ENCODE results near the gene ZNF341.

ZNF341 gene

GRCh38 chr20:33773412-33774089 is 41.8 kb downstream of the ZNF341 start:
- H3K27me3 ChIP-seq (ENCODE audit: control insufficient read depth in 3 of 3, insufficient read depth in 3 of 3, low read depth in 1 of 3, low read length in 3 of 3): no peaks in the 10 kb centered on the region
- no peak overlapping the region for H3K4me3 ChIP-seq (ENCODE audit: low read length in 2 of 2)
- H2BK120ac ChIP-seq (ENCODE audit: low read depth, low read length): no peak overlapping the region
- H3K36me3 ChIP-seq (replicated peaks in 1 of 2; ENCODE audit: control insufficient read depth in 2 of 2, insufficient read depth in 2 of 2, low read length in 2 of 2): no peaks in the 10 kb centered on the region
- H3K18ac ChIP-seq (ENCODE audit: low read length): no peak overlapping the region
- H3K9me3 ChIP-seq (replicated peaks in 1 of 2; ENCODE audit: control insufficient read depth in 2 of 2, insufficient read depth in 1 of 2, low read depth in 1 of 2, low read length in 2 of 2): no peaks in the 10 kb centered on the region
- H4K8ac ChIP-seq (ENCODE audit: low read depth, low read length): no peak overlapping the region
- no peak overlapping the region for H2BK5ac ChIP-seq (ENCODE audit: low read length)
- H2BK15ac ChIP-seq (ENCODE audit: low read length): no peak overlapping the region
- H4K91ac ChIP-seq (ENCODE audit: low read depth, low read length, poor library complexity): no peak overlapping the region
- H3K9ac ChIP-seq (ENCODE audit: low read depth, low read length, poor library complexity): no peak overlapping the region
- H3K4me2 ChIP-seq (ENCODE audit: insufficient read depth, low read length, poor library complexity, severe bottlenecking): no peak overlapping the region
- no peak for DNase-seq (ENCODE audit: low spot score)
- H3K14ac ChIP-seq (ENCODE audit: low read length): no peak overlapping the region
- H2AK5ac ChIP-seq (ENCODE audit: low read depth, low read length): no peak overlapping the region
- whole genome bisulfite sequencing, 2 donors (ENCODE audit: extremely low coverage in 2 of 2, insufficient read length in 2 of 2, insufficient replicate concordance in 1 of 2): no CpG with 5 or more reads among the region's 2 CpGs
- H3K79me1 ChIP-seq (ENCODE audit: low read depth, low read length): no peaks in the 10 kb centered on the region
- no peak overlapping the region for H3K23ac ChIP-seq (ENCODE audit: low read depth, low read length, poor library complexity)
- no peak overlapping the region for H3K4ac ChIP-seq (ENCODE audit: low read length)
- H3K4me1 ChIP-seq (ENCODE audit: control insufficient read depth in 2 of 2, insufficient read depth in 1 of 2, low read depth in 1 of 2, low read length in 2 of 2): no peaks in the 10 kb centered on the region
- no peak overlapping the region for H2AFZ ChIP-seq (ENCODE audit: low read length)
- no peak overlapping the region for H2BK12ac ChIP-seq (ENCODE audit: low read length)
- H3K27ac ChIP-seq (replicated peaks; ENCODE audit: low read length): no peak overlapping the region

- Histone ChIP-seq H3K36me3 (replicated peaks in 1 of 2; ENCODE audit: control insufficient read depth in 2 of 2, insufficient read depth in 2 of 2, low read length in 2 of 2) (no peaks in the 10 kb centered on the region), H2BK12ac (ENCODE audit: low read length) (no peak overlapping the region), H2AK5ac (ENCODE audit: low read depth, low read length) (no peak overlapping the region), H3K9ac (ENCODE audit: low read depth, low read length, poor library complexity) (no peak overlapping the region), H3K18ac (ENCODE audit: low read length) (no peak overlapping the region), H3K4me1 (ENCODE audit: control insufficient read depth in 2 of 2, insufficient read depth in 1 of 2, low read depth in 1 of 2, low read length in 2 of 2) (no peaks in the 10 kb centered on the region), H4K91ac (ENCODE audit: low read depth, low read length, poor library complexity) (no peak overlapping the region), H3K27me3 (ENCODE audit: control insufficient read depth in 3 of 3, insufficient read depth in 3 of 3, low read depth in 1 of 3, low read length in 3 of 3) (no peaks in the 10 kb centered on the region), H2AFZ (ENCODE audit: low read length) (no peak overlapping the region), H3K27ac (replicated peaks; ENCODE audit: low read length) (no peak overlapping the region), H2BK5ac (ENCODE audit: low read length) (no peak overlapping the region), H3K4me2 (ENCODE audit: insufficient read depth, low read length, poor library complexity, severe bottlenecking) (no peak overlapping the region), H3K4ac (ENCODE audit: low read length) (no peak overlapping the region), H3K9me3 (replicated peaks in 1 of 2; ENCODE audit: control insufficient read depth in 2 of 2, insufficient read depth in 1 of 2, low read depth in 1 of 2, low read length in 2 of 2) (peaks cover 0 to 2% of the 10 kb centered on the region in 2 donors), H2BK120ac (ENCODE audit: low read depth, low read length) (no peak overlapping the region), H3K14ac (ENCODE audit: low read length) (no peak overlapping the region), H2BK15ac (ENCODE audit: low read length) (no peak overlapping the region), H3K23ac (ENCODE audit: low read depth, low read length, poor library complexity) (no peak overlapping the region), H4K8ac (ENCODE audit: low read depth, low read length) (no peak overlapping the region), H3K4me3 (ENCODE audit: low read length in 2 of 2) (no peak overlapping the region), H3K79me1 (ENCODE audit: low read depth, low read length) (no peaks in the 10 kb centered on the region)
- no CpG with 5 or more reads among the region's 2 CpGs for WGBS, 2 donors (ENCODE audit: extremely low coverage in 2 of 2, insufficient read length in 2 of 2, insufficient replicate concordance in 1 of 2)
- DNase-seq (ENCODE audit: low spot score): no peak
Observed at GRCh38 chr20:33777816-33778215, 46.0 kb downstream of the ZNF341 start.

GRCh38 chr20:33781133-33781532 is 49.3 kb downstream of the ZNF341 start:
- no peak for DNase-seq (ENCODE audit: low spot score)
- Histone ChIP-seq H3K4me2 (ENCODE audit: insufficient read depth, low read length, poor library complexity, severe bottlenecking) (no peak overlapping the region), H3K14ac (ENCODE audit: low read length) (no peak overlapping the region), H2BK12ac (ENCODE audit: low read length) (no peak overlapping the region), H4K8ac (ENCODE audit: low read depth, low read length) (no peak overlapping the region), H3K9ac (ENCODE audit: low read depth, low read length, poor library complexity) (no peak overlapping the region), H2BK5ac (ENCODE audit: low read length) (no peak overlapping the region), H3K4ac (ENCODE audit: low read length) (no peak overlapping the region), H2AFZ (ENCODE audit: low read length) (no peak overlapping the region), H3K23ac (ENCODE audit: low read depth, low read length, poor library complexity) (peak overlapping the region; percentile 3), H3K4me1 (ENCODE audit: control insufficient read depth in 2 of 2, insufficient read depth in 1 of 2, low read depth in 1 of 2, low read length in 2 of 2) (peaks cover 4 to 6% of the 10 kb centered on the region in 2 donors), H3K27ac (replicated peaks; ENCODE audit: low read length) (no peak overlapping the region), H4K91ac (ENCODE audit: low read depth, low read length, poor library complexity) (no peak overlapping the region), H3K79me1 (ENCODE audit: low read depth, low read length) (no peaks in the 10 kb centered on the region), H2BK15ac (ENCODE audit: low read length) (no peak overlapping the region), H3K18ac (ENCODE audit: low read length) (no peak overlapping the region), H2AK5ac (ENCODE audit: low read depth, low read length) (peak overlapping the region; percentile 71), H3K36me3 (replicated peaks in 1 of 2; ENCODE audit: control insufficient read depth in 2 of 2, insufficient read depth in 2 of 2, low read length in 2 of 2) (no peaks in the 10 kb centered on the region), H2BK120ac (ENCODE audit: low read depth, low read length) (no peak overlapping the region), H3K9me3 (replicated peaks in 1 of 2; ENCODE audit: control insufficient read depth in 2 of 2, insufficient read depth in 1 of 2, low read depth in 1 of 2, low read length in 2 of 2) (peaks cover 0 to 2% of the 10 kb centered on the region in 2 donors), H3K4me3 (ENCODE audit: low read length in 2 of 2) (no peak overlapping the region), H3K27me3 (ENCODE audit: control insufficient read depth in 3 of 3, insufficient read depth in 3 of 3, low read depth in 1 of 3, low read length in 3 of 3) (no peaks in the 10 kb centered on the region)
- WGBS, 2 donors (ENCODE audit: extremely low coverage in 2 of 2, insufficient read length in 2 of 2, insufficient replicate concordance in 1 of 2): no CpG with 5 or more reads among the region's 4 CpGs

GRCh38 chr20:33781945-33782344 is 50.1 kb downstream of the ZNF341 start:
- Histone ChIP-seq H3K36me3 (replicated peaks in 1 of 2; ENCODE audit: control insufficient read depth in 2 of 2, insufficient read depth in 2 of 2, low read length in 2 of 2) (no peaks in the 10 kb centered on the region), H4K91ac (ENCODE audit: low read depth, low read length, poor library complexity) (no peak overlapping the region), H3K18ac (ENCODE audit: low read length) (no peak overlapping the region), H3K4me1 (ENCODE audit: control insufficient read depth in 2 of 2, insufficient read depth in 1 of 2, low read depth in 1 of 2, low read length in 2 of 2) (peaks cover 5 to 6% of the 10 kb centered on the region in 2 donors), H2AK5ac (ENCODE audit: low read depth, low read length) (no peak overlapping the region), H2BK5ac (ENCODE audit: low read length) (no peak overlapping the region), H2BK15ac (ENCODE audit: low read length) (no peak overlapping the region), H2AFZ (ENCODE audit: low read length) (no peak overlapping the region), H3K4me3 (ENCODE audit: low read length in 2 of 2) (no peak overlapping the region), H3K14ac (ENCODE audit: low read length) (no peak overlapping the region), H3K79me1 (ENCODE audit: low read depth, low read length) (no peaks in the 10 kb centered on the region), H3K4ac (ENCODE audit: low read length) (no peak overlapping the region), H3K27ac (replicated peaks; ENCODE audit: low read length) (no peak overlapping the region), H4K8ac (ENCODE audit: low read depth, low read length) (no peak overlapping the region), H2BK12ac (ENCODE audit: low read length) (no peak overlapping the region), H2BK120ac (ENCODE audit: low read depth, low read length) (no peak overlapping the region), H3K4me2 (ENCODE audit: insufficient read depth, low read length, poor library complexity, severe bottlenecking) (no peak overlapping the region), H3K9ac (ENCODE audit: low read depth, low read length, poor library complexity) (no peak overlapping the region), H3K9me3 (replicated peaks in 1 of 2; ENCODE audit: control insufficient read depth in 2 of 2, insufficient read depth in 1 of 2, low read depth in 1 of 2, low read length in 2 of 2) (peaks cover 0 to 2% of the 10 kb centered on the region in 2 donors), H3K27me3 (ENCODE audit: control insufficient read depth in 3 of 3, insufficient read depth in 3 of 3, low read depth in 1 of 3, low read length in 3 of 3) (no peaks in the 10 kb centered on the region), H3K23ac (ENCODE audit: low read depth, low read length, poor library complexity) (no peak overlapping the region)
- WGBS, 2 donors (ENCODE audit: extremely low coverage in 2 of 2, insufficient read length in 2 of 2, insufficient replicate concordance in 1 of 2): no CpG with 5 or more reads among the region's 1 CpG
- DNase-seq (ENCODE audit: low spot score): no peak
